HL-60 (cell line): Measurements from ENCODE around the gene TMEM100.

Source experiments
- REST ChIP-seq: IDR thresholded peaks from 2 replicates; pipeline ENCODE4 v1.6.1; 2012; ENCODE audit warnings: low read depth; ENCODE audit not compliant: insufficient replicate concordance
- TF ChIP-seq, protein P1 (sequence below): IDR thresholded peaks from one replicate; pipeline ENCODE4 v1.5.1; 2011; ENCODE audit warnings: low read length, control low read depth, inconsistent platforms; ENCODE audit not compliant: insufficient read depth

GRCh38 chr17:55751720-55752250 is 29.1 kb upstream of the TMEM100 start:
- TF ChIP-seq, protein P1, sequence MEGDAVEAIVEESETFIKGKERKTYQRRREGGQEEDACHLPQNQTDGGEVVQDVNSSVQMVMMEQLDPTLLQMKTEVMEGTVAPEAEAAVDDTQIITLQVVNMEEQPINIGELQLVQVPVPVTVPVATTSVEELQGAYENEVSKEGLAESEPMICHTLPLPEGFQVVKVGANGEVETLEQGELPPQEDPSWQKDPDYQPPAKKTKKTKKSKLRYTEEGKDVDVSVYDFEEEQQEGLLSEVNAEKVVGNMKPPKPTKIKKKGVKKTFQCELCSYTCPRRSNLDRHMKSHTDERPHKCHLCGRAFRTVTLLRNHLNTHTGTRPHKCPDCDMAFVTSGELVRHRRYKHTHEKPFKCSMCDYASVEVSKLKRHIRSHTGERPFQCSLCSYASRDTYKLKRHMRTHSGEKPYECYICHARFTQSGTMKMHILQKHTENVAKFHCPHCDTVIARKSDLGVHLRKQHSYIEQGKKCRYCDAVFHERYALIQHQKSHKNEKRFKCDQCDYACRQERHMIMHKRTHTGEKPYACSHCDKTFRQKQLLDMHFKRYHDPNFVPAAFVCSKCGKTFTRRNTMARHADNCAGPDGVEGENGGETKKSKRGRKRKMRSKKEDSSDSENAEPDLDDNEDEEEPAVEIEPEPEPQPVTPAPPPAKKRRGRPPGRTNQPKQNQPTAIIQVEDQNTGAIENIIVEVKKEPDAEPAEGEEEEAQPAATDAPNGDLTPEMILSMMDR = no peak
- no peak for TF ChIP-seq REST
